ENCODE measurements around the gene GALNT13. TPM values are rescaled to one million over a fixed set of nuclear protein-coding genes. Genes with fewer than 3 reads are reported as not detected.

Gene GALNT13
- total and polyA plus RNA-seq, 2 of the 13 experiments (the other 11 are each of a cell fraction or from before 2014, with no cell fraction given) = 1.3 to 5.0 TPM

- TF ChIP-seq POLR2AphosphoS2 (IDR thresholded peaks at IDR 0.05; ENCODE audit: low read depth, low read length) = no peak
Observed at GRCh38 chr2:154238252-154238651, 366.5 kb downstream of the GALNT13 start (continued).

- no TSS peak for BruUV-seq (replicated peaks)
- no peak overlapping the region for H2AFZ ChIP-seq (ENCODE audit: low read length)
- no peak overlapping the region for H3K27ac ChIP-seq (ENCODE audit: extremely low read length, insufficient read depth, low read length)
- WGBS (ENCODE audit: low lambda C conversion rate) = 24% methylated on average over 7 of the region's 8 CpGs
- in situ Hi-C loops (cut with HindIII; ENCODE audit: extremely low pct_ligation_motif_present, low pct_unique_long_range_greater_than_20kb) (no loop called here), intact Hi-C loops (cut with micrococcal nuclease; ENCODE audit: unreplicated experiment) (loop anchor here (10.0 kb wide), 1 partner anchor 1414 kb away; no protein-coding TSS in a partner anchor)
- H3K9ac ChIP-seq (ENCODE audit: insufficient read depth, low read depth, low read length) = no peak overlapping the region
- H3K4me3 ChIP-seq (replicated peaks in 1 of 3; ENCODE audit: insufficient read depth in 1 of 3, low read depth in 2 of 3, low read length in 3 of 3) = no peak overlapping the region
- H3K79me2 ChIP-seq (ENCODE audit: insufficient read depth, low read length) = no peaks in the 10 kb centered on the region
- no peak; the same call in 2 of the 3 replicates for ATAC-seq
- no peaks in the 10 kb centered on the region for H3K27me3 ChIP-seq (ENCODE audit: control insufficient read depth in 1 of 2, insufficient read depth in 2 of 2, low read length in 2 of 2)
- DNase-seq (ENCODE audit: low spot score) = no peak
- no peaks in the 10 kb centered on the region; the same call in 1 of the 2 replicates for H4K20me1 ChIP-seq (ENCODE audit: insufficient read depth, low read length)
- FAIRE-seq = no peak
- no peak overlapping the region for H3K4me2 ChIP-seq (ENCODE audit: low read depth, low read length)
- POLR2A ChIA-PET = no interaction called here
- CTCF ChIA-PET (ENCODE audit: low intra/inter-chr PET ratio, low total read pairs) = no interaction called here
- no peaks in the 10 kb centered on the region for H3K36me3 ChIP-seq (replicated peaks in 1 of 2; ENCODE audit: control insufficient read depth in 1 of 2, insufficient read depth in 2 of 2, low read length in 2 of 2)
- H3K9me3 ChIP-seq (ENCODE audit: low read length) = no peaks in the 10 kb centered on the region
- H3K4me1 ChIP-seq (ENCODE audit: insufficient read depth, low read length) = no peaks in the 10 kb centered on the region
- TF ChIP-seq ZNF605 (CRISPR knock-in tag; IDR thresholded peaks at IDR 0.05) (no peak), PREB (CRISPR knock-in tag; IDR thresholded peaks at IDR 0.05) (no peak), ZNF512 (CRISPR knock-in tag; IDR thresholded peaks at IDR 0.05) (no peak), CHD2 (IDR thresholded peaks at IDR 0.05; ENCODE audit: low read depth, low read length) (no peak), HNRNPK (IDR thresholded peaks at IDR 0.05; ENCODE audit: low read depth, low read length, poor library complexity, severe bottlenecking) (no peak), ZNF770 (CRISPR knock-in tag; IDR thresholded peaks at IDR 0.05) (no peak), HDAC6 (IDR thresholded peaks at IDR 0.05; ENCODE audit: low read depth, low read length) (no peak), ZBTB33 (CRISPR knock-in tag; IDR thresholded peaks at IDR 0.05) (no peak), ZNF597 (CRISPR knock-in tag; IDR thresholded peaks at IDR 0.05) (no peak), ZNF652 (CRISPR knock-in tag; IDR thresholded peaks at IDR 0.05; ENCODE audit: borderline replicate concordance, low read depth) (no peak), CERS6 (CRISPR knock-in tag; IDR thresholded peaks at IDR 0.05) (no peak), NR2F6 (IDR thresholded peaks at IDR 0.05) (no peak), NR2F6 (CRISPR knock-in tag; IDR thresholded peaks at IDR 0.05) (no peak)
Observed at GRCh38 chr2:154240316-154240715, 368.6 kb downstream of the GALNT13 start.
